GM20000 (cell line): Measurements from ENCODE around the gene ANKRD7.

Experiments
- DNase-seq: peaks from one replicate; pipeline ENCODE4 v3.0.0; 2012; ENCODE audit warnings: low spot score
- TF ChIP-seq, protein P1 (sequence below): IDR thresholded peaks from 2 replicates; pipeline ENCODE4 v1.5.1; 2012; ENCODE audit warnings: mild to moderate bottlenecking, control low read depth; ENCODE audit errors: extremely low read depth, missing control alignments

Gene ANKRD7

DNA sequence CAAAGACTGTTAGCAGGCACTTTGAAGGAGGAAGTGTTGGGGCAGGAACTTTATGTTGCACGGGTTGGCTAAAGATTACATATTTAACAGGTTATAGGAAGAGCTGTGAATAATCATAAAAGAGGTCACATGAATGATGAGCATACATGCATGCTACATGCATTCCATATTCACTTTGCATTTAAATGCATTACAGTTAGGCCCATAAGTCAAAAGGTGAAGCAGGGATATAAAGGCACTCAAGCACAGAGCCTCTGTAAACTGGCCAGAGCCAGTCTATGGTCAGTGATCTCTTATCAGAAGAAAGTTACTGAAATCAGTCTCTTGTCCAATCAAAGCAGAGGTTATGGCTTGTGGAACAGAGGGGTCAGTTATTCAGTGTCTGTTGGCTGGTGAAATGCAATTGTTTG is 7.3 kb upstream of the ANKRD7 start:
- DNase-seq = no peak
- TF ChIP-seq, protein P1, sequence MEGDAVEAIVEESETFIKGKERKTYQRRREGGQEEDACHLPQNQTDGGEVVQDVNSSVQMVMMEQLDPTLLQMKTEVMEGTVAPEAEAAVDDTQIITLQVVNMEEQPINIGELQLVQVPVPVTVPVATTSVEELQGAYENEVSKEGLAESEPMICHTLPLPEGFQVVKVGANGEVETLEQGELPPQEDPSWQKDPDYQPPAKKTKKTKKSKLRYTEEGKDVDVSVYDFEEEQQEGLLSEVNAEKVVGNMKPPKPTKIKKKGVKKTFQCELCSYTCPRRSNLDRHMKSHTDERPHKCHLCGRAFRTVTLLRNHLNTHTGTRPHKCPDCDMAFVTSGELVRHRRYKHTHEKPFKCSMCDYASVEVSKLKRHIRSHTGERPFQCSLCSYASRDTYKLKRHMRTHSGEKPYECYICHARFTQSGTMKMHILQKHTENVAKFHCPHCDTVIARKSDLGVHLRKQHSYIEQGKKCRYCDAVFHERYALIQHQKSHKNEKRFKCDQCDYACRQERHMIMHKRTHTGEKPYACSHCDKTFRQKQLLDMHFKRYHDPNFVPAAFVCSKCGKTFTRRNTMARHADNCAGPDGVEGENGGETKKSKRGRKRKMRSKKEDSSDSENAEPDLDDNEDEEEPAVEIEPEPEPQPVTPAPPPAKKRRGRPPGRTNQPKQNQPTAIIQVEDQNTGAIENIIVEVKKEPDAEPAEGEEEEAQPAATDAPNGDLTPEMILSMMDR = no peak

DNA sequence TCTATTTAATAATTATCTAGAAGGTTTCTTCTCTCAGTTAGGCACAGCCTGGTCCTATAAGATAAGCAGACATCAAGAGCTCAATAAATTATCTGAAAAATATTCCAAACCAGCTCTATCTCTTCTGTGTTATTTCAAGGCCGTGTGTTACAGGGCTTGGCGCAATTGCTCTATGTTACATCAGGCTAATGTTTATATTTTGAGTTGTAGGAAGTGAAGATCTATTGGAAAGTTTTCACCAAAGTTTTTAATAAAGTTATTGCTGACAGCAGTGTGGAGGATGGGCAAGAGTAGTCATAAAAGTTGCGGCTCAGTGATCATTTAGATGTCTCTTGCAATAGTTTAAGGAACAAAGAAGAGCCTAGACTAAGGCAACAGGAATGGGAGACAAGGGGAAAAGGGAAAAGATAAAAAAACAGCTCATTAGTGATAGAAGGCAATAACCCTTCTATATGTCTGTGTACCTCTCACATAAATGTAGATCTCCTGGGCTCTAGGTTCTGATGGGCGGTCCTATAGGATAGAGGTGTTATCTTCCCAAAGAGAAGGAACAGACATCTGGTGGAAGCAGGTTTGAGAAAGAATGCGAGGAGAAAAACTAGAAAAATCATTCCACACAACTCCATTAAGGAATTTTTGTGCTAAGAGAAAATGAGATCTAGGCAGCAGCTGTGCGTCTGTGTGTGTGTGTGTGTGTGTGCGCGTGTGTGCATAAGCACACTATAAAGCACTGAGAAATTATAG is 5.9 kb upstream of the ANKRD7 start:
- DNase-seq = no peak
- TF ChIP-seq, protein P1 = no peak

DNA sequence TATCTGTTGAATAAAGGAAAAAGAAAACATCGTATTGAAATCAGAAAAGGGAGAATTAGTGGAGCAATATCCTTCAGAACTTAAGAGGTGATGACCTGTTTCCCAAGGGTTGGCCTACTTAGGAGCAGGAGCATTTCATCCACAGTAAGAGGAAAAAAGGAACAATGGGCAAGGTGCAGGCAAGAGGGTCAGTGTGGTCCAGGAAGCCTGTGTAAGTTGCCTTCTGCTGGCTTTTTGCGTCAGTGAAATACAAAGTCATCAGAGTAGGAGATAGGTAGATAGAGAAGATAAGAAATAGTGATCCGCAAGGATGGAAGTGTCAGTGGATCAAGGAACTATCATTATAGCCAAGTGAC is 5.4 kb upstream of the ANKRD7 start:
- TF ChIP-seq, protein P1 = no peak
- DNase-seq = no peak

DNA sequence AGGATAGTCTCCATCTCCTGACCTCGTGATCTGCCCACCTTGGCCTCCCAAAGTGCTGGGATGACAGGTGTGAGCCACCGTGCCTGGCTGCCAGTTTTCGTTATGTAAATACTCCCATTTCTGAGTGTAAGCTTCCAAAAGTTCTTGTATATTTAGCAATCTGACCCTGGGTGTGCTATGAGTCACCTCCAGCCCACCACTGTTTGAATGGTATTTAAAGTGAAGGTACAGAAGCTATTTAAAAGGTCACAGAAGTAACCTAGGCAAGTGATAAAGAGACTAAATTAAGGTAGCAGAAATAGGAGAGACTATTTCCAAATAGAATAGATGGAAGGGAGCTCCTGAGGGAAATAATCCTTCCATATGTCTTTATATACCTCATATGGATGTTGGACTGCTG is 3.9 kb upstream of the ANKRD7 start:
- DNase-seq = no peak
- TF ChIP-seq, protein P1 = no peak

DNA sequence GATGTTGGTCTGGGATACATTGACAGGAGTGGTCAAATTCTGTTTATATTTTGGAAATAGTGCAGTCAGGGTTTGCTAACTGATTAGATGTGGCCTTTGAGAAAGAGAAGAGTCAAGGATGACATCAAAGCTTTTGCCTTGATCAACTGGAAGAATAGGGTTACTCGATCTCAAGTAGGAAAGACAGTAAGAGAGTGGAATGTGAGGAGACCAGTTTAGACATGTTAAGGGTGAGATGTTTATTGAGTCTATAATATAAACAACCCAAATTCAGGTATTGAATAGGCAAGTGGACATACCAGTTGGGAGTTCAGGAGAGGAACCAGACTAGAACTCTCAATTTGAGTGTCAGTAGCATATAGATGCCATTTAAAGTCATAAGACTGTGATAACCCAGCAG is 1.9 kb upstream of the ANKRD7 start:
- TF ChIP-seq, protein P1 = no peak
- no peak for DNase-seq

DNA sequence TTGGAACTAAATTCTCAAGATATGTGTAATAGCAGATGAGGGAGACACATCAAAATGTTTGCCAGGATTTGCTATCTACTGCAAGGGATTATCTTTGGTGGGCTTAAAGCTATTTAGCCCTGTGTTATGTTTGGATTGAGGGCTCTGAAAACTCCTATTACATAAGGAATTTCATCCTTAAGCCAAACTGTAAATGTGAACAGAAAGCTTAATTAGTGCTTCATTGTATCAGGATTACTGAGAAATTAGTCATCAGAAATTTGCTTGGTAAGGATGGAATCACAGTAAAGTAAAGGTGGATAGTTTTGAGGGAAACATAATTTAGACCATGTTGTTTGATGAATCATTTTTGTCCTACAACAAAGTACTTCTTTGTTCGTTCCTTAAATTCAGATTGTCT is 8.3 kb downstream of the ANKRD7 start:
- TF ChIP-seq, protein P1 = no peak
- no peak for DNase-seq

DNA sequence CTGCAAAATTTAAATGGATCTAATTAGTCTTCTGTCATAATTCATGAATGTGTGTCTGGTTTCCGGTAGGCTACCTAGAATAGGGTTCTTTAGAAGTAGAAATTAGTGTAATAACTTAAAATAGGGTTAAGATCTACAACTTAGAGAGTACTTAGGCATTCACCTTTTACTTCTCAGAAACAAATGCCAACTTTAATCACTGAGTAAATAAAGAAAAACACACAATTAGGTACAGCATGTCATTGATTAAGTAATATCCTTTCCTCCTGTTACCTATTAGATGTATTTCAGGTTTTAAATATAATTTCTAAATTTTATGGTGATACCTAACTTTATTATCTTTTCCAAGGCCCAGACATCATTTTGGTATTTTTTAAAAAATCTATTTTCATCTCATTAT is 9.3 kb downstream of the ANKRD7 start:
- TF ChIP-seq, protein P1 = no peak
- no peak for DNase-seq
